ENCODE measurements around the gene LTK.

DNA sequence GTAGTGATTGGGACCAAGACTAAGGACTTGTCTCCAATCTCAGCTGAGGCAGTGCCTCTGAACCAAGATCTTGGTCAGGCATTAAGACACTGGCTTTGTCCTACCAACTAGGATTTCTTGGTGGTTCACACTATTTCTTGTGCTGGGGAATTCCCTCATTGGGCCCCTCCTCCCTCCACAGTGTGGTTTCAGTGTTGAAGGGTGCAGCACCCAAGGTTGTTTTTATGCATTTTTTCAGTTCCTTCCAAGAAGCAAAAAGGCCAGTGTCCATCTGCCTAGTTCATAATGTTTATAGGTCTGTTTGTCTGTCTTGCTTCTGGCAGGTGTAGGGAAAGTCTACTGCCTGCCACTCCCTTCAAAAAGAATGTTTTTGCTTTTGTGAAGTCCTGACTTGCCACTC is 30.5 kb downstream of the LTK start:
- TF ChIP-seq ZNF274 (IDR thresholded peaks at IDR 0.05; ENCODE audit: low read depth, low read length) (no peak), YY1 (IDR thresholded peaks at IDR 0.05; ENCODE audit: insufficient read depth, insufficient read length) (no peak)
